ENCODE measurements around the gene CRLF2. TPM values are rescaled to one million over a fixed set of nuclear protein-coding genes. Genes with fewer than 3 reads are reported as not detected.

Gene CRLF2
- total RNA-seq, 1 experiment from 2014 or later: not detected

GRCh38 chrX:1249101-1249887 is 36.8 kb upstream of the CRLF2 start (continued):
- TF ChIP-seq USF2 (CRISPR knock-in tag; IDR thresholded peaks at IDR 0.05) (peak; percentile 90), E2F4 (CRISPR knock-in tag; IDR thresholded peaks at IDR 0.05; ENCODE audit: borderline replicate concordance, low read depth) (no peak), TEAD1 (CRISPR knock-in tag; IDR thresholded peaks at IDR 0.05) (peak; percentile 66), NFYB (CRISPR knock-in tag; conservative IDR thresholded peaks at IDR 0.05; ENCODE audit: low read depth) (no peak), GABPB1 (CRISPR knock-in tag; IDR thresholded peaks at IDR 0.05) (no peak), ELF4 (CRISPR knock-in tag; IDR thresholded peaks at IDR 0.05; ENCODE audit: low read depth) (no peak), FOXK1 (CRISPR knock-in tag; IDR thresholded peaks at IDR 0.05) (no peak; the same call in 1 of the 2 replicates), MAX (CRISPR knock-in tag; IDR thresholded peaks at IDR 0.05) (peak; percentile 97), FOXP4 (CRISPR knock-in tag; IDR thresholded peaks at IDR 0.05) (peak; percentile 36; the same call in 1 of the 2 replicates), TCF7 (CRISPR knock-in tag; IDR thresholded peaks at IDR 0.05; ENCODE audit: low read depth) (no peak), HMGXB4 (CRISPR knock-in tag; IDR thresholded peaks at IDR 0.05) (no peak), CDX4 (CRISPR knock-in tag; IDR thresholded peaks at IDR 0.05; ENCODE audit: borderline replicate concordance) (no peak), USF1 (CRISPR knock-in tag; IDR thresholded peaks at IDR 0.05) (peak; percentile 91), E2F5 (CRISPR knock-in tag; IDR thresholded peaks at IDR 0.05) (no peak), CREM (CRISPR knock-in tag; IDR thresholded peaks at IDR 0.05) (0 out of 2 replicates have a peak, but pooled peaks have one; percentile 5), ZBTB43 (CRISPR knock-in tag; IDR thresholded peaks at IDR 0.05) (no peak; the same call in 1 of the 2 replicates), SP1 (CRISPR knock-in tag; conservative IDR thresholded peaks at IDR 0.05) (no peak), CREB1 (CRISPR knock-in tag; IDR thresholded peaks at IDR 0.05) (peak; percentile 63; the same call in 1 of the 2 replicates), STAT6 (CRISPR knock-in tag; conservative IDR thresholded peaks at IDR 0.05; ENCODE audit: low read depth) (no peak), OVOL2 (CRISPR knock-in tag; IDR thresholded peaks at IDR 0.05; ENCODE audit: borderline replicate concordance) (no peak), IRF2 (CRISPR knock-in tag; IDR thresholded peaks at IDR 0.05; ENCODE audit: borderline replicate concordance, low read depth) (no peak), ZNF232 (CRISPR knock-in tag; IDR thresholded peaks at IDR 0.05) (0 out of 2 replicates have a peak, but pooled peaks have one; percentile 63), NFE2L1 (CRISPR knock-in tag; IDR thresholded peaks at IDR 0.05) (no peak), GTF2I (CRISPR knock-in tag; conservative IDR thresholded peaks at IDR 0.05) (no peak), ETV6 (CRISPR knock-in tag; IDR thresholded peaks at IDR 0.05) (peak; percentile 80), PRRX2 (CRISPR knock-in tag; IDR thresholded peaks at IDR 0.05) (no peak), ZNF671 (CRISPR knock-in tag; IDR thresholded peaks at IDR 0.05) (no peak)
